ENCODE measurements around the gene RNF212.

RNF212 gene

DNA sequence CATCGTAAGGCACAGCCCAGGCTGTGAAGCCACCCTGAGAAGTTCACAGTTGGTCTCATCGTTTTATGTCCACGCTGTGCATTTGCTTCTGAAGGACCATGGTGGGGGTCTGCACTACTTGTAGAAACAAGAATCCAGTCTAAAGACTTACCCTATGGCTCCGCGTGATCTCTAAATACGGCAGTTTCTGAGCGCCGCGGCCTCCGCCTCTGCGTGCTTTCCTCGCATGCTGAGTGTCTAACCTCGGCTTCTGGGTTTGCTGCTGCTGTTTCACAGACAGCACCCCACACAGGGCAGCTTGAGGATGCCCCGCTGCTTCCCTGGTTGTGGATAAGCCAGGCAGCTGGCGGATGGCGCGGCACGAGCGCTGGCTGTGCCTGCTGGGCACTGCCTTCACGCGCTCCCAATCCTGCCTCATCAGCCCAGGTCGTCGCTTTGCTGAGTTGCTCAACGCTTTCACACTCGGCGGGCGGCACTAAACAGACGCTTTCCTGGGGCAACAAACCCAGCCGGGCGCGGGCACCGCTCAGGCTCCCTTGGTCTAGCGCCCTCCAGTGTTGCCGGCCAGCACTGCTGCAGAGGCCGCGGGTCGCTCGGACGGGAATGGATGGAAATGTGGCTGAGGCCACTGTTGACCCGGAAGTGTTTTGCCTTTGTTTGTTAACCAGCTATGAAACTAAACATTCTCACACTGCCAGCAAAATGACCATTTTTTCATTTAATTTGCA, 62.7 kb downstream of the RNF212 start:
- no peak overlapping the region for H2BK15ac ChIP-seq (replicated peaks; ENCODE audit: low read depth)
- no peak overlapping the region for H2BK120ac ChIP-seq (ENCODE audit: low read depth, low read length)
- no peak overlapping the region for H4K5ac ChIP-seq (ENCODE audit: low read length)
- DNase-seq, result peak; percentile 74
- no peaks in the 10 kb centered on the region for H3K4me1 ChIP-seq (ENCODE audit: control insufficient read depth, low read depth, low read length)
- H3K56ac ChIP-seq (ENCODE audit: low read length), result peak overlapping the region; percentile 47
- H2AK5ac ChIP-seq (ENCODE audit: low read length), result no peak overlapping the region
- no peaks in the 10 kb centered on the region for H3K79me2 ChIP-seq (ENCODE audit: control insufficient read depth, insufficient read depth, low read length)
- H3K79me1 ChIP-seq (ENCODE audit: low read length), result no peaks in the 10 kb centered on the region
- WGBS (ENCODE audit: extremely low coverage, insufficient coverage, low lambda C conversion rate), result no CpG with 5 or more reads among the region's 40 CpGs
- no peak overlapping the region for H3K27ac ChIP-seq (ENCODE audit: low read depth, low read length)
- H3K4ac ChIP-seq (ENCODE audit: low read depth, low read length), result no peak overlapping the region
- H3K23ac ChIP-seq (ENCODE audit: low read length), result no peak overlapping the region
- peak overlapping the region; percentile 33 for H3K9ac ChIP-seq (ENCODE audit: low read length)
- H2BK5ac ChIP-seq (ENCODE audit: low read length), result no peak overlapping the region
- H3K4me3 ChIP-seq (ENCODE audit: low read length), result no peak overlapping the region
- no peak overlapping the region for H3K4me2 ChIP-seq (ENCODE audit: low read length)
- H4K8ac ChIP-seq (ENCODE audit: low read depth, low read length), result no peak overlapping the region
- H3K27me3 ChIP-seq (ENCODE audit: insufficient read depth, low read length, poor library complexity), result peaks cover 4% of the 10 kb centered on the region
- no peak overlapping the region for H3K18ac ChIP-seq (ENCODE audit: low read length)
- H3K36me3 ChIP-seq (ENCODE audit: control insufficient read depth, insufficient read depth, low read length), result no peaks in the 10 kb centered on the region

DNA sequence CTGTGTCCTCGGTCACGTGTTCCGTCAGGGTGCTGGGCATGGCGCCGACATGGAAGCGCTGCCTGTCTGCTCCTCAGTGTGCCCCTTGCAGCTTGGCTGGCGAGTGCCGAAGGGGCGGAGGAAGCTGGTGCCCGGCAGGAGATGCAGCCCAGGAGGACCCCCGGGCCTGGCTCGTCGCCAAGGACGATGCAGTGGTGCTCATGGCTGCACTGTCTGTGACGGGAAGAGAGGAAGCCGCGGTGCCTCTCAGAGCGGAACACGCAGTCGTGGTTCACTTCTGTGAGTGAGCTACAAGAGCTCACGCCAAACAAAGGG, 63.8 kb downstream of the RNF212 start:
- WGBS (ENCODE audit: extremely low coverage, insufficient coverage, low lambda C conversion rate), result no CpG with 5 or more reads among the region's 21 CpGs
- Histone ChIP-seq H2BK5ac (ENCODE audit: low read length) (no peak overlapping the region), H3K23ac (ENCODE audit: low read length) (no peak overlapping the region), H3K4me1 (ENCODE audit: control insufficient read depth, low read depth, low read length) (no peaks in the 10 kb centered on the region), H2BK120ac (ENCODE audit: low read depth, low read length) (no peak overlapping the region), H3K36me3 (ENCODE audit: control insufficient read depth, insufficient read depth, low read length) (no peaks in the 10 kb centered on the region), H4K5ac (ENCODE audit: low read length) (no peak overlapping the region), H4K8ac (ENCODE audit: low read depth, low read length) (no peak overlapping the region), H3K79me1 (ENCODE audit: low read length) (no peaks in the 10 kb centered on the region), H3K56ac (ENCODE audit: low read length) (no peak overlapping the region), H3K79me2 (ENCODE audit: control insufficient read depth, insufficient read depth, low read length) (no peaks in the 10 kb centered on the region), H3K4me3 (ENCODE audit: low read length) (no peak overlapping the region), H3K4me2 (ENCODE audit: low read length) (no peak overlapping the region), H3K9ac (ENCODE audit: low read length) (no peak overlapping the region), H2AK5ac (ENCODE audit: low read length) (no peak overlapping the region), H3K18ac (ENCODE audit: low read length) (no peak overlapping the region), H3K4ac (ENCODE audit: low read depth, low read length) (no peak overlapping the region), H2BK15ac (replicated peaks; ENCODE audit: low read depth) (no peak overlapping the region), H3K27me3 (ENCODE audit: insufficient read depth, low read length, poor library complexity) (peaks cover 4% of the 10 kb centered on the region), H3K27ac (ENCODE audit: low read depth, low read length) (no peak overlapping the region)
- no peak for DNase-seq

DNA sequence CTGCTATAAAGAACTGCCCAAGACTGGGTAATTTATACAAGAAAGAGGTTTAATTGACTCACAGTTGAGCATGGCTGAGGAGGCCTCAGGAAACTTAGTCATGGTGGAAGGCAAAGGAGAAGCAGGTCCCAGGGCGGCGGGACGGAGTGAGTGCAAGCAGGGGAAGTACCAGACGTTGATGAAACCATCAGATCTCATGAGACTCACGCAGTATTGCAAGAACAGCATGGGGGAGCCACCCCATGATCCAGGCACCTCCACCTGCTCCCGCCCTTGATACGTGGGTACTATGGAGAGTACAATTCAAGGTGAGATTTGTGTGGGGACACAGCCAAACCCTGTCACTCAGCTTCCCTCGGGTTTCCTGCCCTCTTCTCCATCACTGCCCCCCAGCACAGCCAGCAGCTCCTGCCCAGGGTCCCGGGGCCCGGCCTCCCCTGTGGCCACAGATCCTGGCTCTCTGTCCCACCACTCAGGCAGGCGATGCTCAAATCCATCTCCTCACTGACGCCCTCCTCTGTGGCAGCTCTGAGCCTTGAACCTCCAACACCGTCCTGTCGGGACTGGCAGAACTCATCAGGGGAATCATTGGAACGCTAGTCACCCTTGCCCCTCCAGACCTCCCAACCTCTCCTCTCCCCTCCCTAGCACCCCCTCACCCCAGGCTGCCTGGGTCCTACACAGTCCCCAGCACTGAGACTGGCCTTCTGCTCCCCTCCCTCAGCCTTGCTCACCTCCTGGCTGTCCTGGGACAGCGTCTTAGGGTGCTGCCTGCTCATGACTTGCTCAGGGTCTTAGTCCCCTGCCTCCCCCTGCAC, 64.4 kb downstream of the RNF212 start:
- Histone ChIP-seq H3K4ac (ENCODE audit: low read depth, low read length) (no peak overlapping the region), H4K5ac (ENCODE audit: low read length) (no peak overlapping the region), H3K27me3 (ENCODE audit: insufficient read depth, low read length, poor library complexity) (peaks cover 4% of the 10 kb centered on the region), H3K79me2 (ENCODE audit: control insufficient read depth, insufficient read depth, low read length) (no peaks in the 10 kb centered on the region), H4K8ac (ENCODE audit: low read depth, low read length) (no peak overlapping the region), H2BK5ac (ENCODE audit: low read length) (no peak overlapping the region), H2BK120ac (ENCODE audit: low read depth, low read length) (no peak overlapping the region), H3K27ac (ENCODE audit: low read depth, low read length) (no peak overlapping the region), H3K18ac (ENCODE audit: low read length) (no peak overlapping the region), H2BK15ac (replicated peaks; ENCODE audit: low read depth) (no peak overlapping the region), H3K36me3 (ENCODE audit: control insufficient read depth, insufficient read depth, low read length) (no peaks in the 10 kb centered on the region), H3K4me2 (ENCODE audit: low read length) (no peak overlapping the region), H2AK5ac (ENCODE audit: low read length) (no peak overlapping the region), H3K56ac (ENCODE audit: low read length) (no peak overlapping the region), H3K23ac (ENCODE audit: low read length) (no peak overlapping the region), H3K4me3 (ENCODE audit: low read length) (no peak overlapping the region), H3K4me1 (ENCODE audit: control insufficient read depth, low read depth, low read length) (no peaks in the 10 kb centered on the region), H3K79me1 (ENCODE audit: low read length) (no peaks in the 10 kb centered on the region), H3K9ac (ENCODE audit: low read length) (no peak overlapping the region)
- no CpG with 5 or more reads among the region's 16 CpGs for WGBS (ENCODE audit: extremely low coverage, insufficient coverage, low lambda C conversion rate)
- no peak for DNase-seq

DNA sequence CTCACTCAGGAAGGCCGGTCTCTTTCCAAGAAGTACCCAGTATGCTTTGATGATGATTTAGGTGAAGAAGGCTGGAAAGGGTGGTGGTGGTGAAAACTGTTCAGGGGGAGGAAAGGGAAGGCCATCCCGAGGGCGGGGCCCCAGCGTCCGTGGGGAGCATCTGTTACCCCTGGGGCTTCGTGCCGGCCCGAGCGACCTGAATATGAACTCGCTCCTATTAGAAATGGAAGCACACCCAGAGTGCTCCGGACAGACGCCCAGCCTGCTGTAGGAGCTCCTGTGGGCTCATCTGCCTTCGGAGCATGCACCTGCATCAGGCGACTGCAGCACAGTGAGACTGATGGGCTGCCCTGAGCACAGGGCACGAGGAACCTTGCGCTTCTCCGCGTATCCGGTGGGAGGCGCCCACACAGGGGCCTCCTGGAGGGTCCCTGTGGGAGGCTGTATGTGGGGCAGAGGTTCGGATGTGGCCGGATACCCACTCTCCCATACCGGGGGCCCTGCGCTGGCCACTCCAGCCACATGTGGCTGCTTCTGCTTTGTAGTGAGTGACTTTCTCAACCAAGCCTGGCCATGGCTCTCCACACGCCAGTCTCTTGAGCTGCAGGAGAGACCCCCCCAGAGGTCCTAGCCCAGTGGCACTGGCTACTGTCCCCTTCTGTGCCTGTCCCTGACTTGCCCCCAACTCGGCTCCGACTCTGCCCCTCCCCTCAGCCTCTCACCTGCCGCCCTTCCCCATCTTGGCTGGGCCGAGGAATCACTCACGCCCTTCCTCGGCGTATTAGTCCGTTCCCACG, 65.2 kb downstream of the RNF212 start:
- Histone ChIP-seq H3K27ac (ENCODE audit: low read depth, low read length) (no peak overlapping the region), H2AK5ac (ENCODE audit: low read length) (no peak overlapping the region), H3K79me1 (ENCODE audit: low read length) (no peaks in the 10 kb centered on the region), H3K23ac (ENCODE audit: low read length) (no peak overlapping the region), H3K18ac (ENCODE audit: low read length) (no peak overlapping the region), H3K4me1 (ENCODE audit: control insufficient read depth, low read depth, low read length) (peaks cover 4% of the 10 kb centered on the region), H3K36me3 (ENCODE audit: control insufficient read depth, insufficient read depth, low read length) (no peaks in the 10 kb centered on the region), H2BK120ac (ENCODE audit: low read depth, low read length) (no peak overlapping the region), H2BK15ac (replicated peaks; ENCODE audit: low read depth) (no peak overlapping the region), H3K27me3 (ENCODE audit: insufficient read depth, low read length, poor library complexity) (peaks cover under 1% of the 10 kb centered on the region), H3K9ac (ENCODE audit: low read length) (no peak overlapping the region), H4K8ac (ENCODE audit: low read depth, low read length) (no peak overlapping the region), H2BK5ac (ENCODE audit: low read length) (no peak overlapping the region), H3K4ac (ENCODE audit: low read depth, low read length) (no peak overlapping the region), H3K4me2 (ENCODE audit: low read length) (no peak overlapping the region), H3K56ac (ENCODE audit: low read length) (no peak overlapping the region), H3K79me2 (ENCODE audit: control insufficient read depth, insufficient read depth, low read length) (no peaks in the 10 kb centered on the region), H4K5ac (ENCODE audit: low read length) (no peak overlapping the region), H3K4me3 (ENCODE audit: low read length) (no peak overlapping the region)
- no CpG with 5 or more reads among the region's 34 CpGs for WGBS (ENCODE audit: extremely low coverage, insufficient coverage, low lambda C conversion rate)
- DNase-seq, result no peak

GRCh38 chr4:1047106-1047975, 66.0 kb downstream of the RNF212 start:
- Histone ChIP-seq H3K23ac (ENCODE audit: low read length) (no peak overlapping the region), H4K8ac (ENCODE audit: low read depth, low read length) (no peak overlapping the region), H3K4me1 (ENCODE audit: control insufficient read depth, low read depth, low read length) (peaks cover 5% of the 10 kb centered on the region), H3K18ac (ENCODE audit: low read length) (no peak overlapping the region), H2BK5ac (ENCODE audit: low read length) (no peak overlapping the region), H2AK5ac (ENCODE audit: low read length) (no peak overlapping the region), H3K27ac (ENCODE audit: low read depth, low read length) (no peak overlapping the region), H3K56ac (ENCODE audit: low read length) (no peak overlapping the region), H2BK120ac (ENCODE audit: low read depth, low read length) (no peak overlapping the region), H3K4ac (ENCODE audit: low read depth, low read length) (no peak overlapping the region), H3K79me1 (ENCODE audit: low read length) (no peaks in the 10 kb centered on the region), H2BK15ac (replicated peaks; ENCODE audit: low read depth) (no peak overlapping the region), H3K9ac (ENCODE audit: low read length) (no peak overlapping the region), H3K4me2 (ENCODE audit: low read length) (no peak overlapping the region), H3K4me3 (ENCODE audit: low read length) (no peak overlapping the region), H3K27me3 (ENCODE audit: insufficient read depth, low read length, poor library complexity) (no peaks in the 10 kb centered on the region), H3K79me2 (ENCODE audit: control insufficient read depth, insufficient read depth, low read length) (no peaks in the 10 kb centered on the region), H4K5ac (ENCODE audit: low read length) (no peak overlapping the region), H3K36me3 (ENCODE audit: control insufficient read depth, insufficient read depth, low read length) (no peaks in the 10 kb centered on the region)
- no CpG with 5 or more reads among the region's 41 CpGs for WGBS (ENCODE audit: extremely low coverage, insufficient coverage, low lambda C conversion rate)
- no peak for DNase-seq

Data from mesendoderm (in vitro differentiated cells).